CD8-positive, alpha-beta memory T cell (primary cell): ENCODE results near the gene TRIM4. TPM values are rescaled to one million over a fixed set of nuclear protein-coding genes. Genes with fewer than 3 reads are reported as not detected.

Experiments used
- CTCF ChIA-PET: fragments of 350-600 bp; sonication (Branson Sonifier 250); formaldehyde crosslinking; loops from one replicate; lab custom pipeline; 2021; ENCODE audit warnings: antibody characterized with exemption; lab: Charles Lee
- POLR2A ChIA-PET: fragments of 350-600 bp; sonication (Branson Sonifier 250); formaldehyde crosslinking; loops from one replicate; lab custom pipeline; 2021; ENCODE audit warnings: antibody characterized with exemption; lab: Charles Lee
- DNase-seq, 5 donors: peaks; one replicate each; pipeline versions ENCODE4 v3.0.0 to v3.0.0-alpha.2; 2020 to 2022; ENCODE audit warnings: mixed read lengths in 1 of 5
- H3K27ac ChIP-seq: one replicate; pipeline ENCODE4 v1.7.0; 2013; ENCODE audit warnings: low read depth, mild to moderate bottlenecking, low read length, moderate library complexity
- H3K27me3 ChIP-seq: 2 replicates; pipeline ENCODE4 v1.7.0; 2013; ENCODE audit warnings: low read length, mild to moderate bottlenecking; ENCODE audit not compliant: insufficient read depth, poor library complexity, severe bottlenecking
- H3K36me3 ChIP-seq: 2 replicates; pipeline ENCODE4 v1.7.0; 2013; ENCODE audit warnings: mild to moderate bottlenecking, low read length, moderate library complexity; ENCODE audit not compliant: insufficient read depth
- H3K4me1 ChIP-seq: 2 replicates; pipeline ENCODE4 v1.7.0; 2013; ENCODE audit warnings: mild to moderate bottlenecking, low read length, moderate library complexity; ENCODE audit not compliant: insufficient read depth
- H3K4me3 ChIP-seq: 2 replicates; pipeline ENCODE4 v1.7.0; 2013; ENCODE audit warnings: mild to moderate bottlenecking, low read length
- H3K9me3 ChIP-seq: 2 replicates; pipeline ENCODE4 v1.7.0; 2013; ENCODE audit warnings: mild to moderate bottlenecking, low read length
- H3K27ac Mint-ChIP-seq, 8 donors: one replicate each; pipeline ENCODE4 v1.8.0; 2020 to 2021; ENCODE audit warnings: mixed read lengths in 8 of 8, mild to moderate bottlenecking in 6 of 8, inconsistent platforms in 3 of 8, moderate library complexity in 3 of 8
- H3K27me3 Mint-ChIP-seq, 2 donors: one replicate each; pipeline ENCODE4 v1.8.0; 2020 to 2021; ENCODE audit warnings: mixed read lengths in 2 of 2, mild to moderate bottlenecking in 1 of 2, moderate library complexity in 1 of 2
- H3K36me3 Mint-ChIP-seq, 3 donors: one replicate each; pipeline ENCODE4 v1.8.0; 2020 to 2021; ENCODE audit warnings: mixed read lengths in 3 of 3, inconsistent platforms in 1 of 3, mild to moderate bottlenecking in 1 of 3
- H3K4me1 Mint-ChIP-seq, 3 donors: one replicate each; pipeline ENCODE4 v1.8.0; 2020 to 2021; ENCODE audit warnings: mixed read lengths in 3 of 3, inconsistent platforms in 1 of 3, mild to moderate bottlenecking in 1 of 3
- H3K4me3 Mint-ChIP-seq, 7 donors: one replicate each; pipeline ENCODE4 v1.8.0; 2020 to 2021; ENCODE audit warnings: mixed read lengths in 7 of 7, mild to moderate bottlenecking in 6 of 7, moderate library complexity in 4 of 7, inconsistent platforms in 2 of 7
- H3K9me3 Mint-ChIP-seq, 5 donors: one replicate each; pipeline ENCODE4 v1.8.0; 2020 to 2022; ENCODE audit warnings: mixed read lengths in 5 of 5, mild to moderate bottlenecking in 3 of 5, moderate library complexity in 2 of 5, inconsistent platforms in 1 of 5
- polyA plus RNA-seq: library from polyadenylated mRNA; unstranded; fragments of 300-500 nt; fragmentation: Illumina TruSeq; gene quantifications from one replicate; pipeline ENCODE4 v1.2.3, GENCODE V29; 2021
- total RNA-seq, 2 experiments: library from RNA; stranded (reverse); gene quantifications; one replicate each; pipeline ENCODE4 v1.2.3, GENCODE V29; 2021

TRIM4 gene
- total and polyA plus RNA-seq, 3 experiments from 2014 or later, result 25.8 to 31.0 (median 30.0) TPM

GRCh38 chr7:99919814-99920112 is 433 bp upstream of the TRIM4 start:
- no peaks in the 10 kb centered on the region for H3K27me3 ChIP-seq
- ChIA-PET POLR2A (interaction anchor here (0.6 to 2.7 kb wide), 9 partner anchors 10 to 510 kb away, joined by 3 to 13 read pairs (median 7); partner anchors contain the start of genes AP4M1, ATP5MF, GJC3 and MCM7), CTCF (interaction anchor here (0.8 to 2.7 kb wide), 11 partner anchors 10 to 213 kb away, joined by 3 to 17 read pairs (median 4); partner anchors contain the start of genes GJC3, MBLAC1, ZKSCAN1 and ZSCAN21)
- peak overlapping the region; percentile 92 to 98 (median 96) for H3K4me3 Mint-ChIP-seq
- H3K4me3 ChIP-seq, result peak overlapping the region; percentile 97
- peaks cover 48% of the 10 kb centered on the region for H3K4me1 ChIP-seq
- peak overlapping the region; percentile 94 for H3K27ac ChIP-seq
- no peak for DNase-seq
- peak overlapping the region; percentile 93 to 99 (median 98) for H3K27ac Mint-ChIP-seq
- H3K36me3 ChIP-seq, result peaks cover 19% of the 10 kb centered on the region
- H3K27me3 Mint-ChIP-seq, result peaks cover 2 to 7% of the 10 kb centered on the region in 2 donors
- H3K9me3 Mint-ChIP-seq, result no peaks in the 10 kb centered on the region
- H3K4me1 Mint-ChIP-seq, result peaks cover 43 to 54% (median 52%) of the 10 kb centered on the region in 3 donors
- H3K36me3 Mint-ChIP-seq, result peaks cover 4 to 42% (median 8%) of the 10 kb centered on the region in 3 donors
- no peaks in the 10 kb centered on the region for H3K9me3 ChIP-seq

GRCh38 chr7:99910976-99911375 is 8.4 kb downstream of the TRIM4 start:
- Histone ChIP-seq H3K4me3 (no peak overlapping the region), H3K27me3 (no peaks in the 10 kb centered on the region), H3K36me3 (peaks cover 26% of the 10 kb centered on the region), H3K4me1 (peaks cover 25% of the 10 kb centered on the region), H3K9me3 (no peaks in the 10 kb centered on the region), H3K27ac (no peak overlapping the region)
- peaks cover 45 to 78% (median 67%) of the 10 kb centered on the region in 3 donors for H3K4me1 Mint-ChIP-seq
- no peaks in the 10 kb centered on the region for H3K9me3 Mint-ChIP-seq
- H3K27ac Mint-ChIP-seq, result peak overlapping the region in 1 of 8 donors; percentile 8
- no peak for DNase-seq
- CTCF ChIA-PET, result interaction anchor here (4.7 kb wide), 1 partner anchor 79 kb away, joined by 51 read pairs; no protein-coding TSS in a partner anchor
- no peak overlapping the region for H3K4me3 Mint-ChIP-seq
- no peaks in the 10 kb centered on the region for H3K27me3 Mint-ChIP-seq
- H3K36me3 Mint-ChIP-seq, result peaks cover 0 to 77% (median 14%) of the 10 kb centered on the region in 3 donors
- POLR2A ChIA-PET, result no interaction called here

GRCh38 chr7:99901581-99901980 is 17.7 kb downstream of the TRIM4 start:
- H3K9me3 ChIP-seq, result no peaks in the 10 kb centered on the region
- H3K27ac ChIP-seq, result no peak overlapping the region
- no peaks in the 10 kb centered on the region for H3K27me3 ChIP-seq
- no peaks in the 10 kb centered on the region for H3K9me3 Mint-ChIP-seq
- H3K36me3 Mint-ChIP-seq, result peaks cover 16 to 77% (median 31%) of the 10 kb centered on the region in 3 donors
- H3K27ac Mint-ChIP-seq, result no peak overlapping the region
- H3K36me3 ChIP-seq, result peaks cover 35% of the 10 kb centered on the region
- POLR2A ChIA-PET, result interaction anchor here (0.5 kb wide), 1 partner anchor 420 kb away, joined by 5 read pairs; no protein-coding TSS in a partner anchor
- CTCF ChIA-PET, result no interaction called here
- no peak overlapping the region for H3K4me3 Mint-ChIP-seq
- H3K4me1 ChIP-seq, result no peaks in the 10 kb centered on the region
- peaks cover 15 to 17% (median 16%) of the 10 kb centered on the region in 3 donors for H3K4me1 Mint-ChIP-seq
- no peaks in the 10 kb centered on the region for H3K27me3 Mint-ChIP-seq
- DNase-seq, result no peak
- no peak overlapping the region for H3K4me3 ChIP-seq

- Histone ChIP-seq H3K36me3 (peaks cover 35% of the 10 kb centered on the region), H3K9me3 (no peaks in the 10 kb centered on the region), H3K27me3 (no peaks in the 10 kb centered on the region), H3K4me1 (no peaks in the 10 kb centered on the region), H3K4me3 (no peak overlapping the region), H3K27ac (no peak overlapping the region)
- ChIA-PET POLR2A (no interaction called here), CTCF (interaction anchor here (1.0 kb wide), 1 partner anchor 13 kb away, joined by 3 read pairs; no protein-coding TSS in a partner anchor)
- Mint-ChIP-seq H3K27me3 (no peaks in the 10 kb centered on the region), H3K36me3 (peaks cover 16 to 61% (median 31%) of the 10 kb centered on the region in 3 donors), H3K4me1 (peaks cover 12 to 16% (median 14%) of the 10 kb centered on the region in 3 donors), H3K4me3 (no peak overlapping the region), H3K27ac (peak overlapping the region in 1 of 8 donors; percentile 77), H3K9me3 (no peaks in the 10 kb centered on the region)
- no peak for DNase-seq
These were observed 19.4 kb downstream of the TRIM4 start for GRCh38 chr7:99899830-99900519.

DNA sequence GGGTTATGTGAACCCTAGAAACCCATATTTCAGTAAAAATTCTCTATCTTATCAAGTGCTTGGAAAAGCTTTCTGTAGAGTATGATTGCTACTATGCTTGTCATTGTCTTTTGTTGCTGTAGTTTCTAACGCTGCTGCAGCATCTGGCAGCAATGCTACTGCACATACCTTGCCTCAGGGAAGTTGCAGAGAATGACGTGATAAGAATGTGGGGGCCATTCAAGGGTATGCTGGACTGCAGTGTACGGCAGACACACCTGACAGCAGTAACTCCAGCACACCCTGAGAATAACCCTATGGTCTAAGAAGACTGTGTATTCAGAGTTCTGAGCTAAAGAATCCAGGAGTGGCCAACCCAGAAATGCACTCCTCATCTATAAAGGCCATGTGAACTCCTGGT is 20.5 kb downstream of the TRIM4 start:
- H3K36me3 ChIP-seq, result peaks cover 28% of the 10 kb centered on the region
- POLR2A ChIA-PET, result interaction anchor here (0.5 kb wide), 1 partner anchor 24 kb away, joined by 3 read pairs; no protein-coding TSS in a partner anchor
- H3K9me3 ChIP-seq, result no peaks in the 10 kb centered on the region
- Mint-ChIP-seq H3K27ac (peak overlapping the region in 4 of 8 donors; percentile 11 to 60 (median 34)), H3K4me3 (no peak overlapping the region), H3K9me3 (no peaks in the 10 kb centered on the region), H3K4me1 (peaks cover 11 to 16% (median 14%) of the 10 kb centered on the region in 3 donors), H3K27me3 (no peaks in the 10 kb centered on the region), H3K36me3 (peaks cover 16 to 52% (median 31%) of the 10 kb centered on the region in 3 donors)
- no peak overlapping the region for H3K4me3 ChIP-seq
- no peak for DNase-seq
- H3K27ac ChIP-seq, result no peak overlapping the region
- no peaks in the 10 kb centered on the region for H3K4me1 ChIP-seq
- H3K27me3 ChIP-seq, result no peaks in the 10 kb centered on the region
- CTCF ChIA-PET, result no interaction called here

DNA sequence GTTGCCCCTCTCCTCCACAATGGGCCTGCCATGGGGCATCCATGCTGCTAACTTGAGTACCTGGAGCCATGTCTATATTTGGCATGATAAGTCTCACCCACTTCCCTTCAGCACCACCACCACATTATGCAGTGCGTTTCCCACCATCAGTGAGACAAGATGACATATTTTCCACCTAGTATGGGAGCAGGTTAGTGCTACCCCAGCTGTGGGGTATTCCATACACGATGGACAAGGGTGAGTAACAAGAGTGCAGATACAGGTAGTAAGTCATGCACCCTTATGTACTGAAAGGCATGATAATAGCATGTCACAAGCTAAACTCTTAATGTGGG is 21.3 kb downstream of the TRIM4 start:
- peak overlapping the region in 6 of 8 donors; percentile 21 to 90 (median 65) for H3K27ac Mint-ChIP-seq
- H3K9me3 Mint-ChIP-seq, result no peaks in the 10 kb centered on the region
- peaks cover 12 to 46% (median 27%) of the 10 kb centered on the region in 3 donors for H3K36me3 Mint-ChIP-seq
- no peaks in the 10 kb centered on the region for H3K9me3 ChIP-seq
- H3K36me3 ChIP-seq, result peaks cover 21% of the 10 kb centered on the region
- H3K4me3 Mint-ChIP-seq, result no peak overlapping the region
- H3K4me1 Mint-ChIP-seq, result peaks cover 11 to 16% (median 14%) of the 10 kb centered on the region in 3 donors
- ChIA-PET POLR2A (no interaction called here), CTCF (no interaction called here)
- no peaks in the 10 kb centered on the region for H3K4me1 ChIP-seq
- peaks cover 0 to under 1% of the 10 kb centered on the region in 2 donors for H3K27me3 Mint-ChIP-seq
- no peak for DNase-seq
- H3K27me3 ChIP-seq, result no peaks in the 10 kb centered on the region
- H3K4me3 ChIP-seq, result no peak overlapping the region
- H3K27ac ChIP-seq, result no peak overlapping the region

DNA sequence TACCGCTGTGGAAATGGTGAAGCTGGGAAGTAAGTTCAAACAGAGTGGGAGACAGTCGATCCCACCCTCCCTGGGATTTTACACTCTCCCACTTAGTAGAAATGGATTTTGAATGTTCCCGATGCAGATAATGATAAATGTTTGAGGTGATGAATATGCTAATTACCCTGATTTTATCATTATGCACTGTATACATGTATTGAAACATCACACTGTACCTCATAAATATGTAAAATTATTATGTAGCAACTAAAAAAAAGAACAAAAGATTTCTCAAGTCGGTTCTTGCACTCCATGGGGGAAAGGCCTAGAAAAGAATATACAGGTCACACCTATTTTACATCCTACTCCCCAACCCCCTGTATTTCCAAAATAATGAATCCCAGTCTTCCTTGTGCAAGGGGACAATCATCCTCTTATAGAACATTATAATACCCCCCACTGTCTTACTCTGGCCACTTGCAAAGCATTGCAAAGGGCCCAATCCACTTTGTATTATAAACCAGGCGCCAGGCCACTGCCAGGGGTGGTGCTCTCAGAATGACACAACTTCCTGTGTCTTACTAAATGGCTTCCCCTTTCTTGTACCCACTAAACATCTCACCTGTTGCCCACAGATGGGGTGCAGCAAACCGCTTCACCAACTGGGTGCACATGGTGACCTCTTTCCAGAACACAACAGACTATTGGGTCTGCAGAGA is 21.9 kb downstream of the TRIM4 start:
- peaks cover 0 to 3% of the 10 kb centered on the region in 2 donors for H3K27me3 Mint-ChIP-seq
- H3K4me1 ChIP-seq, result no peaks in the 10 kb centered on the region
- no peak overlapping the region for H3K27ac ChIP-seq
- H3K9me3 Mint-ChIP-seq, result no peaks in the 10 kb centered on the region
- no peaks in the 10 kb centered on the region for H3K27me3 ChIP-seq
- H3K4me3 ChIP-seq, result no peak overlapping the region
- no peaks in the 10 kb centered on the region for H3K9me3 ChIP-seq
- DNase-seq, result no peak
- H3K27ac Mint-ChIP-seq, result peak overlapping the region in 6 of 8 donors; percentile 21 to 90 (median 74)
- ChIA-PET CTCF (no interaction called here), POLR2A (no interaction called here)
- H3K4me1 Mint-ChIP-seq, result peaks cover 12 to 16% (median 14%) of the 10 kb centered on the region in 3 donors
- H3K4me3 Mint-ChIP-seq, result no peak overlapping the region
- peaks cover 6 to 46% (median 22%) of the 10 kb centered on the region in 3 donors for H3K36me3 Mint-ChIP-seq
- peaks cover 16% of the 10 kb centered on the region for H3K36me3 ChIP-seq

- ChIA-PET POLR2A (no interaction called here), CTCF (no interaction called here)
These were observed 24.6 kb downstream of the TRIM4 start for GRCh38 chr7:99894738-99895137.

More at GRCh38 chr7:99894738-99895137, 24.6 kb downstream of the TRIM4 start:
- H3K4me1 Mint-ChIP-seq, result peaks cover 14 to 16% (median 14%) of the 10 kb centered on the region in 3 donors
- peak overlapping the region in 1 of 8 donors; percentile 28 for H3K27ac Mint-ChIP-seq
- H3K27me3 Mint-ChIP-seq, result peaks cover 0 to 3% of the 10 kb centered on the region in 2 donors
- H3K4me3 ChIP-seq, result no peak overlapping the region
- no peak overlapping the region for H3K27ac ChIP-seq
- no peak overlapping the region for H3K4me3 Mint-ChIP-seq
- H3K9me3 ChIP-seq, result no peaks in the 10 kb centered on the region
- no peak for DNase-seq
- H3K4me1 ChIP-seq, result no peaks in the 10 kb centered on the region
- H3K36me3 ChIP-seq, result peaks cover 5% of the 10 kb centered on the region
- H3K36me3 Mint-ChIP-seq, result peaks cover 20 to 48% (median 21%) of the 10 kb centered on the region in 3 donors
- no peaks in the 10 kb centered on the region for H3K27me3 ChIP-seq
- H3K9me3 Mint-ChIP-seq, result no peaks in the 10 kb centered on the region
